GM19395 (cell line): ENCODE measurements around the gene ULK3.
A peak's percentile ranks its signal among the peaks of the same experiment; 100 is the strongest.

Experiments
- ATAC-seq: cut with Tn5 transposase; IDR thresholded peaks from one replicate; pipeline ENCODE4 v1.9.1; 2021; ENCODE audit warnings: mild to moderate bottlenecking, moderate library complexity; ENCODE audit not compliant: unreplicated experiment

The ULK3 gene

DNA sequence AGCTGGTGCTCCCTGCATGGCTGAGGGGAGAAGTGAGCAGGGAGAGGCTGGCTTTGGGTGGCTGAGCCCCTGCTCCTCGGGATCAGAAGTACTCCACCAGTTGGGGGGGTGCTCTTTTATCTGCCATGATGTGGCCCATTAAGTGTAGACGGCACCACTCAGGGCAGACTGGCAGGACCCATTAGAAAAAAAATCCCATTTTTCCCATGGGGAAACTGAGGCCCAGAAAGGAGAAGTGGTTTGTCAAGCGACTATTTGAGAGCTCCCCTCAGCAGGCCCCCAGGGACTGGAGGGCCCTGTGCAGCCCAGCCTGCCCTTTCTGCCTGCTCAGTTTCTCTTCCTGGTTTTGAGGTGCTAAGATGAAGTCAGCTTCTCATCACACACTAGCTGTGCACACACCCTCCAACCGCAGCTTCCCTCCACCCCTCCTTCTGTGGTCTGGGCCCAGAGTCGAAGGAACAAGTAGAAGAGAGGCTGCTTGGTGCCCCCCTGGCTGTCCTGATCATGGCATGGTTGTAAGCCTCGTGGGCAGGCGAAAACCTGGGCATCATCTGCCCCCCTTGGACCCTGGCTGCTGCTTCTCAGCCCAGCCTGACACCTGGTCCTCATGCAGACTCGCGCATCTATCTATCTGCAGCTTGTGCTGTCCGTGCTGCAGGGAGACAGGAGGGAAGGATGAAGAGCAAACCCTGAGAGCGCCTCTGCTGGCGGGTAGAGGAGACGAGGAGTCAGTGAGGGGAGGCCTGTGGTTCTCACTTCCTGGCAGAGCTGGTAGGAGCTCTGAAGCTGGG is 55.5 kb downstream of the ULK3 start:
- ATAC-seq, result peak; percentile 50

DNA sequence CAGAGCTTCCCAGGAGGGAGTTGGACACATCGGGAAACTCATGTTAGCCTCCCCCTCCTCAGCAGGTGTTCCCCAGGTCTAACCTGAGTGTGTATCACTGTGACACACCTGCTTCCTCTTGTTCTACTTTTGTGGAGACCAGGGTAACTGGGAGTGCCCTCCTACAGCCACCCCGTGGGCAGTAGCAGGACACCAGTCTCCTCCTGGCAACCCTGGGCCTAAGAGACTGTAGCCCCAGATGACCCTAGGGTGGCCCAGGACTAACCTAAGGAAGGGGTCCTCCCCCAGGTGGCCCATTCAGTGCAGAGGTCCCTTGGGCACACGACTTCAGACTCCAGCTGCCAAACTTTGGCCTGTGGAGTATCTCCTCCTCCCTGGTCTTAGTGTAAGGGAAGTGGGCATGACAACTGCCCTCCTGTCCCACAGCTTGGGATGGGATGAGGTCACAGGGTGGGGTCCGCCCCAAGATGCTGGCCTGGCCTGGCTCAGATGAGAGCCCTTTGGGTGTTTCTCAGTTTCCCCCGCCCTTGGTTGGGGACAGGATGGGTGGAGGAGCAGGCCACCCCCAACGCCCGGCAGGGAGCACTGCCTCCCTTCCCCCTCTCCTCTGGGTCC is 56.3 kb downstream of the ULK3 start:
- no peak for ATAC-seq
